ENCODE measurements around the gene TOMT. TPM values are rescaled to one million over a fixed set of nuclear protein-coding genes. Genes with fewer than 3 reads are reported as not detected.
"Not testable (repeated sequence)": the region's sequence is repeated elsewhere in the genome, so short reads cannot be mapped to it uniquely, and the experiment has no call there.

TOMT gene
- total RNA-seq, 2 donors from 2014 or later: not detected

GRCh38 chr11:72124046-72124445, 18.3 kb downstream of the TOMT start:
- DNase-seq: no peak
- Histone ChIP-seq H3K9me3 (no peaks in the 10 kb centered on the region), H3K27ac (no peak overlapping the region), H3K4me1 (no peaks in the 10 kb centered on the region), H3K36me3 (no peaks in the 10 kb centered on the region), H3K27me3 (no peaks in the 10 kb centered on the region), H3K4me3 (no peak overlapping the region), H3K9ac (ENCODE audit: low read depth in 2 of 2, low read length in 2 of 2) (no peak overlapping the region)
- intact Hi-C loops (cut with DNase I): no loop called here
- TF ChIP-seq CTCF (IDR thresholded peaks at IDR 0.05): no peak

GRCh38 chr11:72125956-72126355, 20.2 kb downstream of the TOMT start:
- intact Hi-C loops (cut with DNase I): no loop called here
- Histone ChIP-seq H3K4me1 (no peaks in the 10 kb centered on the region), H3K27me3 (no peaks in the 10 kb centered on the region), H3K9me3 (no peaks in the 10 kb centered on the region), H3K4me3 (no peak overlapping the region), H3K27ac (no peak overlapping the region), H3K9ac (ENCODE audit: low read depth in 2 of 2, low read length in 2 of 2) (no peak overlapping the region), H3K36me3 (no peaks in the 10 kb centered on the region)
- no peak for DNase-seq
- no peak for TF ChIP-seq CTCF (IDR thresholded peaks at IDR 0.05)

DNA sequence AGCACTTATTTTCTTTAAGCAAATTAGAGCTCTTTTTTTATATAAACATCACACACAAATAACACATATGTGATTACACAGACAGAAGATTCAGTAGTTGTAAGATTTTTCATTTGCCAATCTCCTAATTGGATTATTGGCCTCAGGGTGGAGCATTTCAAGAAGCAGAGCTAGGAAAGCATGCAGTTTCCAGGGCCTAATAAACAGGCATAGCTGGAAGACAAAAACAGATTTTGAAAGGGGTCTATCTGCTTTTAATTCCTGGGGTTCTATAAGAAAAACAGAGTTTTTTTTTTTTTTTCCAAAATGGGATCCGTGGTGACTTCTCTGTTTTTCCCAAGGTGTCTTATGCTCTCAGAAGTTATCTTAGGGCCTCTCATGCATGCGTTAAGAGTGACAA, 22.2 kb downstream of the TOMT start:
- Histone ChIP-seq H3K27ac (no peak overlapping the region), H3K27me3 (no peaks in the 10 kb centered on the region), H3K4me3 (no peak overlapping the region), H3K36me3 (no peaks in the 10 kb centered on the region), H3K4me1 (no peaks in the 10 kb centered on the region), H3K9ac (ENCODE audit: low read depth in 2 of 2, low read length in 2 of 2) (no peak overlapping the region), H3K9me3 (no peaks in the 10 kb centered on the region)
- no peak for DNase-seq
- intact Hi-C loops (cut with DNase I): no loop called here
- TF ChIP-seq CTCF (IDR thresholded peaks at IDR 0.05): no peak

GRCh38 chr11:72129381-72129780, 23.7 kb downstream of the TOMT start:
- Histone ChIP-seq H3K27me3 (no peaks in the 10 kb centered on the region), H3K9ac (ENCODE audit: low read depth in 2 of 2, low read length in 2 of 2) (no peak overlapping the region), H3K4me1 (no peaks in the 10 kb centered on the region), H3K36me3 (no peaks in the 10 kb centered on the region), H3K9me3 (no peaks in the 10 kb centered on the region), H3K4me3 (no peak overlapping the region), H3K27ac (no peak overlapping the region)
- intact Hi-C loops (cut with DNase I): no loop called here
- DNase-seq: no peak
- no peak for TF ChIP-seq CTCF (IDR thresholded peaks at IDR 0.05)

GRCh38 chr11:72132646-72133045, 26.9 kb downstream of the TOMT start:
- DNase-seq: no peak
- no peak overlapping the region for H3K4me3 ChIP-seq
- no peak for TF ChIP-seq CTCF (IDR thresholded peaks at IDR 0.05)
- no peaks in the 10 kb centered on the region for H3K27me3 ChIP-seq
- H3K9me3 ChIP-seq: no peaks in the 10 kb centered on the region
- intact Hi-C loops (cut with DNase I): no loop called here
- H3K27ac ChIP-seq: no peak overlapping the region
- no peaks in the 10 kb centered on the region for H3K4me1 ChIP-seq
- H3K36me3 ChIP-seq: no peaks in the 10 kb centered on the region
- no peak overlapping the region for H3K9ac ChIP-seq (ENCODE audit: low read depth in 2 of 2, low read length in 2 of 2)

GRCh38 chr11:72135473-72135872, 29.7 kb downstream of the TOMT start, which contains the start of gene FOLR3:
TSS of gene FOLR3 (plus strand) at chr11:72135725. CDS start at chr11:72135953, 228 bp downstream.
- H3K9me3 ChIP-seq; H3K4me1 ChIP-seq; H3K4me3 ChIP-seq; H3K9ac ChIP-seq (ENCODE audit: low read depth in 2 of 2, low read length in 2 of 2); H3K27ac ChIP-seq; H3K27me3 ChIP-seq; DNase-seq; intact Hi-C loops (cut with DNase I); H3K36me3 ChIP-seq: not testable (repeated sequence)
